ENCODE measurements around the gene CCDC136.

GRCh38 chr7:128790315-128791041 is 1.3 kb upstream of the CCDC136 start:
- TF ChIP-seq, protein P1, sequence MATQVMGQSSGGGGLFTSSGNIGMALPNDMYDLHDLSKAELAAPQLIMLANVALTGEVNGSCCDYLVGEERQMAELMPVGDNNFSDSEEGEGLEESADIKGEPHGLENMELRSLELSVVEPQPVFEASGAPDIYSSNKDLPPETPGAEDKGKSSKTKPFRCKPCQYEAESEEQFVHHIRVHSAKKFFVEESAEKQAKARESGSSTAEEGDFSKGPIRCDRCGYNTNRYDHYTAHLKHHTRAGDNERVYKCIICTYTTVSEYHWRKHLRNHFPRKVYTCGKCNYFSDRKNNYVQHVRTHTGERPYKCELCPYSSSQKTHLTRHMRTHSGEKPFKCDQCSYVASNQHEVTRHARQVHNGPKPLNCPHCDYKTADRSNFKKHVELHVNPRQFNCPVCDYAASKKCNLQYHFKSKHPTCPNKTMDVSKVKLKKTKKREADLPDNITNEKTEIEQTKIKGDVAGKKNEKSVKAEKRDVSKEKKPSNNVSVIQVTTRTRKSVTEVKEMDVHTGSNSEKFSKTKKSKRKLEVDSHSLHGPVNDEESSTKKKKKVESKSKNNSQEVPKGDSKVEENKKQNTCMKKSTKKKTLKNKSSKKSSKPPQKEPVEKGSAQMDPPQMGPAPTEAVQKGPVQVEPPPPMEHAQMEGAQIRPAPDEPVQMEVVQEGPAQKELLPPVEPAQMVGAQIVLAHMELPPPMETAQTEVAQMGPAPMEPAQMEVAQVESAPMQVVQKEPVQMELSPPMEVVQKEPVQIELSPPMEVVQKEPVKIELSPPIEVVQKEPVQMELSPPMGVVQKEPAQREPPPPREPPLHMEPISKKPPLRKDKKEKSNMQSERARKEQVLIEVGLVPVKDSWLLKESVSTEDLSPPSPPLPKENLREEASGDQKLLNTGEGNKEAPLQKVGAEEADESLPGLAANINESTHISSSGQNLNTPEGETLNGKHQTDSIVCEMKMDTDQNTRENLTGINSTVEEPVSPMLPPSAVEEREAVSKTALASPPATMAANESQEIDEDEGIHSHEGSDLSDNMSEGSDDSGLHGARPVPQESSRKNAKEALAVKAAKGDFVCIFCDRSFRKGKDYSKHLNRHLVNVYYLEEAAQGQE (IDR thresholded peaks at IDR 0.05; ENCODE audit: insufficient read depth in 1 of 2, low read depth in 2 of 2, low read length in 1 of 2), result no peak
- TF ChIP-seq SIN3A (IDR thresholded peaks at IDR 0.05; ENCODE audit: borderline replicate concordance, insufficient read depth, low read depth, low read length), result no peak

Data from Panc1 (cell line).